HCT116 (cell line): ENCODE results near the gene PTGER4.

Experiments used
- CTCF ChIP-seq, 3 experiments: fragments of 200-600 bp in 1 of 3; sonication (generic) in 1 of 3; IDR thresholded peaks in 2 of 3; conservative IDR thresholded peaks in 1 of 3; 2 replicates each; pipeline ENCODE4 v1.5.1; 2012 to 2017; ENCODE audit warnings: low read depth in 2 of 3, low read length in 2 of 3, antibody characterized with exemption in 1 of 3, borderline replicate concordance in 1 of 3, control low read depth in 1 of 3, mild to moderate bottlenecking in 1 of 3, mixed read lengths in 1 of 3, mixed run types in 1 of 3, moderate library complexity in 1 of 3; ENCODE audit not compliant: insufficient read depth in 1 of 3
- POLR2A ChIP-seq: IDR thresholded peaks from 2 replicates; pipeline ENCODE4 v1.7.0; 2011; ENCODE audit warnings: borderline replicate concordance; ENCODE audit not compliant: insufficient read depth, insufficient read length; ENCODE audit errors: extremely low read depth

GRCh38 chr5:40656766-40657165 lies 22.9 kb upstream of the PTGER4 start:
- TF ChIP-seq CTCF (IDR thresholded peaks at IDR 0.05 in 2 of 3, conservative IDR thresholded peaks at IDR 0.05 in 1 of 3; ENCODE audit: borderline replicate concordance in 1 of 3, insufficient read depth in 1 of 3, low read depth in 2 of 3, low read length in 2 of 3) (no peak), POLR2A (no peak)
